K562 (cell line): ENCODE data around the gene TMEM38B.

Experiments
- CHD4 ChIP-seq: fragments of 200-600 bp; sonication (generic); IDR thresholded peaks from 3 replicates; pipeline ENCODE4 v1.6.1; 2012; ENCODE audit warnings: low read depth, mild to moderate bottlenecking, mixed read lengths, low read length, inconsistent platforms; ENCODE audit not compliant: insufficient read depth, insufficient replicate concordance, poor library complexity, severe bottlenecking
- FOS ChIP-seq: IDR thresholded peaks from 3 replicates; pipeline ENCODE4 v1.6.1; 2011; ENCODE audit not compliant: insufficient read length; ENCODE audit errors: extremely low read depth
- LARP7 ChIP-seq: fragments of 450-650 bp; IDR thresholded peaks from 2 replicates; pipeline ENCODE4 v1.6.1; 2016
- NR1H2 ChIP-seq: sonication (generic); formaldehyde crosslinking; IDR thresholded peaks from 2 replicates; pipeline ENCODE4 v1.4.0; 2020; ENCODE audit warnings: mild to moderate bottlenecking, missing genetic modification reagents
- TF ChIP-seq, protein P1 (sequence below): sonication (generic); formaldehyde crosslinking; IDR thresholded peaks from 2 replicates; pipeline ENCODE4 v1.8.0; 2022; ENCODE audit warnings: missing genetic modification reagents, mild to moderate bottlenecking, borderline replicate concordance
- TF ChIP-seq, protein P2 (sequence below), 2 experiments: fragments of 450-650 bp; formaldehyde crosslinking in 1 of 2; IDR thresholded peaks; 2 replicates each; pipeline versions ENCODE4 v1.4.0 to v1.6.1; 2014 to 2020; ENCODE audit warnings: mild to moderate bottlenecking in 2 of 2, borderline replicate concordance in 1 of 2, low read depth in 1 of 2
- TF ChIP-seq, protein P3 (sequence below): sonication (generic); formaldehyde crosslinking; IDR thresholded peaks from 2 replicates; pipeline ENCODE4 v1.8.1; 2023; ENCODE audit warnings: mild to moderate bottlenecking, missing genetic modification reagents
- TF ChIP-seq, protein P4 (sequence below): sonication (generic); formaldehyde crosslinking; IDR thresholded peaks from 2 replicates; pipeline ENCODE4 v1.8.0; 2022; ENCODE audit warnings: mild to moderate bottlenecking, missing genetic modification reagents

DNA sequence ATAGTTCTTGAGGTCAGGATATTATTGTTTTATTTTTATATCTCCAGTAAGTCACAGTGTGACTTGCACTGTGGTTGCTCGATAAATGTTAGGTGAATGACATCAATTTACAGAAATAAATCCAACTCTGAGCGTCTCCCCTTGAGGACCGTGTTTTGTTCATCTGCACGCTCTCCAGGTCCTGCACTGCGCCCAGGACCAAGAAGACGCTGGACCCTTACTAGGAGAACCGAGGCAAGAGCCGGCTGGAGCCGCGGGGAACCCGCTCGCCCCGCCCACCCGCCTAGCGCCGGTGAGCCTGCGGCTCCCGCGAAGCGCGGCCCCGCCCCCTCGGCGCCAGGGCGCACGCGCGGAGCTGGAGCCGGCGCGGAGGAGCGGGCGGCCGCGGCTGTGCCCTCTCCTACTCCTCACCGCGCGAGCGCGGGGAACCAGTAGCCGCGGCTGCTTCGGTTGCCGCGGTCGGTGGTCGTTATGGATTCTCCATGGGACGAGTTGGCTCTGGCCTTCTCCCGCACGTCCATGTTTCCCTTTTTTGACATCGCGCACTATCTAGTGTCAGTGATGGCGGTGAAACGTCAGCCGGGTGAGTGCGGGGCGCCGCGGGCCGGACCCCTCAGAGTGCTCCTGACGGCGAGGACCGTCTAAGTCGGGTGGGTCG lies at the start of gene TMEM38B:
- TF ChIP-seq LARP7 = no peak
- TF ChIP-seq, protein P1, sequence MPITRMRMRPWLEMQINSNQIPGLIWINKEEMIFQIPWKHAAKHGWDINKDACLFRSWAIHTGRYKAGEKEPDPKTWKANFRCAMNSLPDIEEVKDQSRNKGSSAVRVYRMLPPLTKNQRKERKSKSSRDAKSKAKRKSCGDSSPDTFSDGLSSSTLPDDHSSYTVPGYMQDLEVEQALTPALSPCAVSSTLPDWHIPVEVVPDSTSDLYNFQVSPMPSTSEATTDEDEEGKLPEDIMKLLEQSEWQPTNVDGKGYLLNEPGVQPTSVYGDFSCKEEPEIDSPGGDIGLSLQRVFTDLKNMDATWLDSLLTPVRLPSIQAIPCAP = no peak
- TF ChIP-seq, protein P2, sequence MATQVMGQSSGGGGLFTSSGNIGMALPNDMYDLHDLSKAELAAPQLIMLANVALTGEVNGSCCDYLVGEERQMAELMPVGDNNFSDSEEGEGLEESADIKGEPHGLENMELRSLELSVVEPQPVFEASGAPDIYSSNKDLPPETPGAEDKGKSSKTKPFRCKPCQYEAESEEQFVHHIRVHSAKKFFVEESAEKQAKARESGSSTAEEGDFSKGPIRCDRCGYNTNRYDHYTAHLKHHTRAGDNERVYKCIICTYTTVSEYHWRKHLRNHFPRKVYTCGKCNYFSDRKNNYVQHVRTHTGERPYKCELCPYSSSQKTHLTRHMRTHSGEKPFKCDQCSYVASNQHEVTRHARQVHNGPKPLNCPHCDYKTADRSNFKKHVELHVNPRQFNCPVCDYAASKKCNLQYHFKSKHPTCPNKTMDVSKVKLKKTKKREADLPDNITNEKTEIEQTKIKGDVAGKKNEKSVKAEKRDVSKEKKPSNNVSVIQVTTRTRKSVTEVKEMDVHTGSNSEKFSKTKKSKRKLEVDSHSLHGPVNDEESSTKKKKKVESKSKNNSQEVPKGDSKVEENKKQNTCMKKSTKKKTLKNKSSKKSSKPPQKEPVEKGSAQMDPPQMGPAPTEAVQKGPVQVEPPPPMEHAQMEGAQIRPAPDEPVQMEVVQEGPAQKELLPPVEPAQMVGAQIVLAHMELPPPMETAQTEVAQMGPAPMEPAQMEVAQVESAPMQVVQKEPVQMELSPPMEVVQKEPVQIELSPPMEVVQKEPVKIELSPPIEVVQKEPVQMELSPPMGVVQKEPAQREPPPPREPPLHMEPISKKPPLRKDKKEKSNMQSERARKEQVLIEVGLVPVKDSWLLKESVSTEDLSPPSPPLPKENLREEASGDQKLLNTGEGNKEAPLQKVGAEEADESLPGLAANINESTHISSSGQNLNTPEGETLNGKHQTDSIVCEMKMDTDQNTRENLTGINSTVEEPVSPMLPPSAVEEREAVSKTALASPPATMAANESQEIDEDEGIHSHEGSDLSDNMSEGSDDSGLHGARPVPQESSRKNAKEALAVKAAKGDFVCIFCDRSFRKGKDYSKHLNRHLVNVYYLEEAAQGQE (IDR thresholded peaks at IDR 0.05; ENCODE audit: borderline replicate concordance) = peak; percentile 51
- TF ChIP-seq, protein P2 (CRISPR knock-in tag; IDR thresholded peaks at IDR 0.05; ENCODE audit: low read depth) = no peak
- no peak for TF ChIP-seq FOS
- no peak for TF ChIP-seq NR1H2
- TF ChIP-seq, protein P3, sequence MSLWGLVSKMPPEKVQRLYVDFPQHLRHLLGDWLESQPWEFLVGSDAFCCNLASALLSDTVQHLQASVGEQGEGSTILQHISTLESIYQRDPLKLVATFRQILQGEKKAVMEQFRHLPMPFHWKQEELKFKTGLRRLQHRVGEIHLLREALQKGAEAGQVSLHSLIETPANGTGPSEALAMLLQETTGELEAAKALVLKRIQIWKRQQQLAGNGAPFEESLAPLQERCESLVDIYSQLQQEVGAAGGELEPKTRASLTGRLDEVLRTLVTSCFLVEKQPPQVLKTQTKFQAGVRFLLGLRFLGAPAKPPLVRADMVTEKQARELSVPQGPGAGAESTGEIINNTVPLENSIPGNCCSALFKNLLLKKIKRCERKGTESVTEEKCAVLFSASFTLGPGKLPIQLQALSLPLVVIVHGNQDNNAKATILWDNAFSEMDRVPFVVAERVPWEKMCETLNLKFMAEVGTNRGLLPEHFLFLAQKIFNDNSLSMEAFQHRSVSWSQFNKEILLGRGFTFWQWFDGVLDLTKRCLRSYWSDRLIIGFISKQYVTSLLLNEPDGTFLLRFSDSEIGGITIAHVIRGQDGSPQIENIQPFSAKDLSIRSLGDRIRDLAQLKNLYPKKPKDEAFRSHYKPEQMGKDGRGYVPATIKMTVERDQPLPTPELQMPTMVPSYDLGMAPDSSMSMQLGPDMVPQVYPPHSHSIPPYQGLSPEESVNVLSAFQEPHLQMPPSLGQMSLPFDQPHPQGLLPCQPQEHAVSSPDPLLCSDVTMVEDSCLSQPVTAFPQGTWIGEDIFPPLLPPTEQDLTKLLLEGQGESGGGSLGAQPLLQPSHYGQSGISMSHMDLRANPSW (CRISPR knock-in tag) = no peak
- no peak for TF ChIP-seq CHD4
- TF ChIP-seq, protein P4, sequence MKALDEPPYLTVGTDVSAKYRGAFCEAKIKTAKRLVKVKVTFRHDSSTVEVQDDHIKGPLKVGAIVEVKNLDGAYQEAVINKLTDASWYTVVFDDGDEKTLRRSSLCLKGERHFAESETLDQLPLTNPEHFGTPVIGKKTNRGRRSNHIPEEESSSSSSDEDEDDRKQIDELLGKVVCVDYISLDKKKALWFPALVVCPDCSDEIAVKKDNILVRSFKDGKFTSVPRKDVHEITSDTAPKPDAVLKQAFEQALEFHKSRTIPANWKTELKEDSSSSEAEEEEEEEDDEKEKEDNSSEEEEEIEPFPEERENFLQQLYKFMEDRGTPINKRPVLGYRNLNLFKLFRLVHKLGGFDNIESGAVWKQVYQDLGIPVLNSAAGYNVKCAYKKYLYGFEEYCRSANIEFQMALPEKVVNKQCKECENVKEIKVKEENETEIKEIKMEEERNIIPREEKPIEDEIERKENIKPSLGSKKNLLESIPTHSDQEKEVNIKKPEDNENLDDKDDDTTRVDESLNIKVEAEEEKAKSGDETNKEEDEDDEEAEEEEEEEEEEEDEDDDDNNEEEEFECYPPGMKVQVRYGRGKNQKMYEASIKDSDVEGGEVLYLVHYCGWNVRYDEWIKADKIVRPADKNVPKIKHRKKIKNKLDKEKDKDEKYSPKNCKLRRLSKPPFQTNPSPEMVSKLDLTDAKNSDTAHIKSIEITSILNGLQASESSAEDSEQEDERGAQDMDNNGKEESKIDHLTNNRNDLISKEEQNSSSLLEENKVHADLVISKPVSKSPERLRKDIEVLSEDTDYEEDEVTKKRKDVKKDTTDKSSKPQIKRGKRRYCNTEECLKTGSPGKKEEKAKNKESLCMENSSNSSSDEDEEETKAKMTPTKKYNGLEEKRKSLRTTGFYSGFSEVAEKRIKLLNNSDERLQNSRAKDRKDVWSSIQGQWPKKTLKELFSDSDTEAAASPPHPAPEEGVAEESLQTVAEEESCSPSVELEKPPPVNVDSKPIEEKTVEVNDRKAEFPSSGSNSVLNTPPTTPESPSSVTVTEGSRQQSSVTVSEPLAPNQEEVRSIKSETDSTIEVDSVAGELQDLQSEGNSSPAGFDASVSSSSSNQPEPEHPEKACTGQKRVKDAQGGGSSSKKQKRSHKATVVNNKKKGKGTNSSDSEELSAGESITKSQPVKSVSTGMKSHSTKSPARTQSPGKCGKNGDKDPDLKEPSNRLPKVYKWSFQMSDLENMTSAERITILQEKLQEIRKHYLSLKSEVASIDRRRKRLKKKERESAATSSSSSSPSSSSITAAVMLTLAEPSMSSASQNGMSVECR (CRISPR knock-in tag) = no peak
